Measurements from ENCODE around the gene GPR75. TPM values are rescaled to one million over a fixed set of nuclear protein-coding genes. Genes with fewer than 3 reads are reported as not detected.

GPR75 gene
- total RNA-seq, 3 donors from 2014 or later (not counting 1 experiment from before 2014, with no cell fraction given) = 3.8 to 4.9 (median 4.1) TPM

- H3K27ac Mint-ChIP-seq = no peak overlapping the region
- peaks cover 40% of the 10 kb centered on the region for H3K36me3 ChIP-seq (ENCODE audit: control insufficient read depth, insufficient read depth, low read length)
- no peaks in the 10 kb centered on the region for H3K9me3 Mint-ChIP-seq
- peaks cover 8% of the 10 kb centered on the region for H3K36me3 Mint-ChIP-seq
- H3K4me3 ChIP-seq (ENCODE audit: low read length) = no peak overlapping the region
- intact Hi-C loops (cut with micrococcal nuclease) = no loop called here
- H3K27ac ChIP-seq (ENCODE audit: low read length) = no peak overlapping the region
- H3K27me3 ChIP-seq (ENCODE audit: control insufficient read depth, insufficient read depth, low read length) = no peaks in the 10 kb centered on the region
- no peaks in the 10 kb centered on the region for H3K27me3 Mint-ChIP-seq (ENCODE audit: low read depth in 2 of 2)
- H3K4me3 Mint-ChIP-seq = no peak overlapping the region
- H3K4me1 Mint-ChIP-seq = no peaks in the 10 kb centered on the region
- WGBS (ENCODE audit: insufficient coverage) = 96% methylated on average over 4 of the region's 4 CpGs
- DNase-seq = no peak
- no peak for TF ChIP-seq CTCF (IDR thresholded peaks at IDR 0.05)
- no peaks in the 10 kb centered on the region for H3K9me3 ChIP-seq (ENCODE audit: control insufficient read depth, insufficient read depth, low read length)
- ATAC-seq = no peak
- no peaks in the 10 kb centered on the region for H3K4me1 ChIP-seq (ENCODE audit: control insufficient read depth, insufficient read depth, low read length)
These were observed 39.1 kb downstream of the GPR75 start for GRCh38 chr2:53820711-53821110.

- H3K36me3 ChIP-seq (ENCODE audit: control insufficient read depth, insufficient read depth, low read length) = peaks cover 46% of the 10 kb centered on the region
- intact Hi-C loops (cut with micrococcal nuclease) = no loop called here
- no peaks in the 10 kb centered on the region for H3K9me3 ChIP-seq (ENCODE audit: control insufficient read depth, insufficient read depth, low read length)
- H3K27me3 ChIP-seq (ENCODE audit: control insufficient read depth, insufficient read depth, low read length) = no peaks in the 10 kb centered on the region
- H3K4me3 Mint-ChIP-seq = no peak overlapping the region
- H3K9me3 Mint-ChIP-seq = no peaks in the 10 kb centered on the region
- no peaks in the 10 kb centered on the region for H3K4me1 ChIP-seq (ENCODE audit: control insufficient read depth, insufficient read depth, low read length)
- no peak overlapping the region for H3K27ac Mint-ChIP-seq
- H3K27ac ChIP-seq (ENCODE audit: low read length) = no peak overlapping the region
- H3K4me3 ChIP-seq (ENCODE audit: low read length) = no peak overlapping the region
- DNase-seq (no peak), ATAC-seq (no peak)
- H3K36me3 Mint-ChIP-seq = peaks cover 8% of the 10 kb centered on the region
- H3K4me1 Mint-ChIP-seq = no peaks in the 10 kb centered on the region
- TF ChIP-seq CTCF (IDR thresholded peaks at IDR 0.05) = no peak
- H3K27me3 Mint-ChIP-seq (ENCODE audit: low read depth in 2 of 2) = no peaks in the 10 kb centered on the region
- WGBS (ENCODE audit: insufficient coverage) = 100% methylated on average over 7 of the region's 9 CpGs
These were observed 39.7 kb downstream of the GPR75 start for GRCh38 chr2:53820048-53820447.

- Histone ChIP-seq H3K27ac (ENCODE audit: low read length) (no peak overlapping the region), H3K4me3 (ENCODE audit: low read length) (no peak overlapping the region), H3K4me1 (ENCODE audit: control insufficient read depth, insufficient read depth, low read length) (no peaks in the 10 kb centered on the region), H3K36me3 (ENCODE audit: control insufficient read depth, insufficient read depth, low read length) (peaks cover 46% of the 10 kb centered on the region), H3K27me3 (ENCODE audit: control insufficient read depth, insufficient read depth, low read length) (no peaks in the 10 kb centered on the region), H3K9me3 (ENCODE audit: control insufficient read depth, insufficient read depth, low read length) (no peaks in the 10 kb centered on the region)
- TF ChIP-seq CTCF (IDR thresholded peaks at IDR 0.05) = no peak
- no peak for DNase-seq
- Mint-ChIP-seq H3K4me1 (no peaks in the 10 kb centered on the region), H3K9me3 (no peaks in the 10 kb centered on the region), H3K4me3 (no peak overlapping the region), H3K27me3 (ENCODE audit: low read depth in 2 of 2) (no peaks in the 10 kb centered on the region), H3K27ac (no peak overlapping the region), H3K36me3 (peaks cover 8% of the 10 kb centered on the region)
- no peak for ATAC-seq
- WGBS (ENCODE audit: insufficient coverage) = 100% methylated on average over 3 of the region's 4 CpGs
- intact Hi-C loops (cut with micrococcal nuclease) = no loop called here
These were observed 40.1 kb downstream of the GPR75 start for GRCh38 chr2:53819634-53820033.

- TF ChIP-seq CTCF (IDR thresholded peaks at IDR 0.05) = no peak
- Mint-ChIP-seq H3K4me1 (no peaks in the 10 kb centered on the region), H3K9me3 (no peaks in the 10 kb centered on the region), H3K27me3 (ENCODE audit: low read depth in 2 of 2) (no peaks in the 10 kb centered on the region), H3K36me3 (peaks cover 8% of the 10 kb centered on the region), H3K27ac (no peak overlapping the region), H3K4me3 (no peak overlapping the region)
- no peaks in the 10 kb centered on the region for H3K4me1 ChIP-seq (ENCODE audit: control insufficient read depth, insufficient read depth, low read length)
- intact Hi-C loops (cut with micrococcal nuclease) = no loop called here
- 93% methylated on average over 3 of the region's 3 CpGs for WGBS (ENCODE audit: insufficient coverage)
- no peaks in the 10 kb centered on the region for H3K9me3 ChIP-seq (ENCODE audit: control insufficient read depth, insufficient read depth, low read length)
- peaks cover 47% of the 10 kb centered on the region for H3K36me3 ChIP-seq (ENCODE audit: control insufficient read depth, insufficient read depth, low read length)
- H3K27me3 ChIP-seq (ENCODE audit: control insufficient read depth, insufficient read depth, low read length) = no peaks in the 10 kb centered on the region
- DNase-seq = no peak
- no peak overlapping the region for H3K27ac ChIP-seq (ENCODE audit: low read length)
- ATAC-seq = no peak
- no peak overlapping the region for H3K4me3 ChIP-seq (ENCODE audit: low read length)
These were observed 40.8 kb downstream of the GPR75 start for GRCh38 chr2:53818854-53819435.

Data from natural killer cell (primary cell).